Mucosa of rectum (tissue), 2 donors: Measurements from ENCODE around the gene SRGAP2.
"Not testable (repeated sequence)": the region's sequence is repeated elsewhere in the genome, so short reads cannot be mapped to it uniquely, and the experiment has no call there.

ENCODE experiments used
- H3K27ac ChIP-seq, 2 donors: one replicate each; pipeline ENCODE4 v1.7.0; 2013; ENCODE audit warnings: inconsistent platforms in 2 of 2, low read depth in 2 of 2, low read length in 2 of 2
- H3K27me3 ChIP-seq, 2 donors: one replicate each; pipeline ENCODE4 v1.7.0; 2013; ENCODE audit warnings: low read length in 2 of 2; ENCODE audit not compliant: control insufficient read depth in 2 of 2, insufficient read depth in 2 of 2
- H3K36me3 ChIP-seq, 2 donors: one replicate each; pipeline ENCODE4 v1.7.0; 2013; ENCODE audit warnings: low read length in 2 of 2; ENCODE audit not compliant: control insufficient read depth in 2 of 2, insufficient read depth in 2 of 2
- H3K4me1 ChIP-seq, 2 donors: one replicate each; pipeline ENCODE4 v1.7.0; 2013; ENCODE audit warnings: low read length in 2 of 2, mild to moderate bottlenecking in 1 of 2; ENCODE audit not compliant: control insufficient read depth in 2 of 2, insufficient read depth in 2 of 2
- H3K4me3 ChIP-seq, 2 donors: one replicate each; pipeline ENCODE4 v1.7.0; 2013; ENCODE audit warnings: low read length in 2 of 2
- H3K9ac ChIP-seq, 2 donors: one replicate each; pipeline ENCODE4 v1.7.0; 2013; ENCODE audit warnings: low read length in 2 of 2, low read depth in 1 of 2, mild to moderate bottlenecking in 1 of 2
- H3K9me3 ChIP-seq, 2 donors: one replicate each; pipeline ENCODE4 v1.7.0; 2013; ENCODE audit warnings: low read length in 2 of 2; ENCODE audit not compliant: control insufficient read depth in 2 of 2
- donor health status: healthy.
- donor health status: Normal muscosa, but diverticular disease.

Gene SRGAP2

DNA sequence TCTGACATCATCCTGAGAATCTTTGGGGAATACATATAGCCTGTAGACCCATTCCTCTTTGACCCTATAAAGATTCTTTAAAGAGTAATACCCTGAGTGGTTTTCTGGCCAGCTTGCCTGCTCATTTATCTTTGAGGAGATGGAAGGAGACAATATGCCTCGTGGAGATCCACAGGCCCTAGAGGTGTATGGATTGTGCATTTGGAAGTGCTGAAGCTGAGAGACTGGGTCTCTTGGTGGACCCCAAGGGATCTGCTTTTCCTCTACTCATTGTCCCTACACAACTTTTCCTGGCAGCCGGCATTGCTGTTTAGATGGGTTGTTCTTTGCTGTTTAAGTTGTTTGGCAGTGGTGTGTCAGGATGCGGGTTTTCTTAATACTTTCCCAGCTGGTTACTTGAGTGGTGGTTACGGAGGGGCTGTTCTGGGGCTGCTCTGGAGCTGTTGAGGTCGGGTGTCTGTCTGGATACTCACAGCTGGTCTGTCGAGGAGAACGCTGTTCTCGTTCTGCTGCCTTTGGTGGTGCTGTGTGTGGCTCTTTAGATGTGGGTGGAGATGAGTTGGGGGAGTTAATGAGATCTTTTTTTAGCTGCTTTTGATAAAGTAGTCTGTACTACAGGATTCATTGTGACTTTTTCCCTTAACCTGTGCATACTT lies 49.5 kb downstream of the SRGAP2 start:
- H3K36me3 ChIP-seq, H3K4me3 ChIP-seq, H3K4me1 ChIP-seq, H3K27ac ChIP-seq, H3K9me3 ChIP-seq, H3K27me3 ChIP-seq, H3K9ac ChIP-seq: not testable (repeated sequence)
